T-cell (primary cell): ENCODE data around the gene THBS4. TPM values are rescaled to one million over a fixed set of nuclear protein-coding genes. Genes with fewer than 3 reads are reported as not detected.

Experiments used
- ATAC-seq, 4 experiments: fragments of 200-7000 bp in 3 of 4; fragments of 150-1000 bp in 1 of 4; cut with Tn5 transposase; replicated peaks in 1 of 4; 1 replicate in 3 of 4; 2 replicates in 1 of 4; pipeline ENCODE4 v1.10.0; 2021; ENCODE audit warnings: moderate library complexity in 3 of 4, mild to moderate bottlenecking in 2 of 4, moderate number of reproducible peaks in 1 of 4
- CTCF ChIA-PET, 2 donors: fragments of 300-600 bp; sonication (Branson Sonifier 250); formaldehyde crosslinking; loops; one replicate each; lab custom pipeline; 2022; ENCODE audit warnings: antibody characterized with exemption in 2 of 2; lab: Charles Lee
- POLR2A ChIA-PET, 2 donors: fragments of 300-600 bp; sonication (Branson Sonifier 250); formaldehyde crosslinking; loops; one replicate each; lab custom pipeline; 2022; ENCODE audit warnings: antibody characterized with exemption in 2 of 2; lab: Charles Lee
- DNase-seq, 35 experiments: peaks; one replicate each; pipeline versions ENCODE4 v3.0.0 to v3.0.0-alpha.2; 2013 to 2023
- H3K27ac ChIP-seq: one replicate; pipeline ENCODE4 v1.5.1; 2013; ENCODE audit warnings: low read length
- H3K27me3 ChIP-seq, 2 experiments: replicated peaks in 1 of 2; 1 replicate in 1 of 2; 2 replicates in 1 of 2; pipeline versions ENCODE4 v1.6.1 to v1.7.0; 2013; ENCODE audit warnings: low read length in 1 of 2, mixed read lengths in 1 of 2; ENCODE audit not compliant: control insufficient read depth in 2 of 2, insufficient read depth in 2 of 2; ENCODE audit errors: extremely low read depth in 1 of 2
- H3K36me3 ChIP-seq, 2 donors: 1 replicate in 1 of 2; 2 replicates in 1 of 2; pipeline versions ENCODE4 v1.6.1 to v1.7.0; 2013; ENCODE audit warnings: low read length in 1 of 2; ENCODE audit not compliant: control insufficient read depth in 2 of 2, insufficient read depth in 1 of 2; ENCODE audit errors: extremely low read depth in 1 of 2
- H3K4me1 ChIP-seq, 2 experiments: 1 replicate in 1 of 2; 2 replicates in 1 of 2; pipeline versions ENCODE4 v1.6.1 to v1.7.0; 2013; ENCODE audit warnings: low read length in 2 of 2, mixed read lengths in 1 of 2; ENCODE audit not compliant: insufficient read depth in 2 of 2, control insufficient read depth in 1 of 2; ENCODE audit errors: extremely low read depth in 1 of 2
- H3K4me3 ChIP-seq, 2 donors: 1 replicate in 1 of 2; 2 replicates in 1 of 2; pipeline versions ENCODE4 v1.5.1 to v1.7.0; 2013; ENCODE audit warnings: mild to moderate bottlenecking in 2 of 2, low read length in 1 of 2, moderate library complexity in 1 of 2; ENCODE audit not compliant: control insufficient read depth in 1 of 2; ENCODE audit errors: extremely low read depth in 1 of 2
- H3K9me3 ChIP-seq: 2 replicates; pipeline ENCODE4 v1.7.0; 2013
- H3K27ac Mint-ChIP-seq, 2 donors: one replicate each; pipeline ENCODE4 v1.8.0; 2020 to 2021; ENCODE audit warnings: mild to moderate bottlenecking in 2 of 2, mixed read lengths in 2 of 2
- H3K27me3 Mint-ChIP-seq, 2 donors: one replicate each; pipeline ENCODE4 v1.8.0; 2021 to 2022; ENCODE audit warnings: mixed read lengths in 2 of 2
- H3K36me3 Mint-ChIP-seq: one replicate; pipeline ENCODE4 v1.8.0; 2021; ENCODE audit warnings: mixed read lengths
- H3K4me1 Mint-ChIP-seq, 3 donors: one replicate each; pipeline ENCODE4 v1.8.0; 2020 to 2022; ENCODE audit warnings: mixed read lengths in 3 of 3, mild to moderate bottlenecking in 1 of 3
- H3K4me3 Mint-ChIP-seq, 3 donors: one replicate each; pipeline ENCODE4 v1.8.0; 2020 to 2022; ENCODE audit warnings: mild to moderate bottlenecking in 3 of 3, mixed read lengths in 3 of 3, moderate library complexity in 3 of 3
- H3K9me3 Mint-ChIP-seq, 3 donors: one replicate each; pipeline ENCODE4 v1.8.0; 2020 to 2022; ENCODE audit warnings: mixed read lengths in 3 of 3
- WGBS: methylation state at CpG from one replicate; pipeline ENCODE4 v1.1.5; 2013; ENCODE audit warnings: missing lambda C conversion rate; ENCODE audit not compliant: insufficient coverage; 5-methylcytosine and 5-hydroxymethylcytosine counted together
- total RNA-seq, 35 experiments: library from RNA in 6 of 35; stranded (reverse) in 6 of 35; fragments of 120-200 nt in 1 of 35; gene quantifications; one replicate each; pipeline versions ENCODE4 v1.2.1 to v1.2.4 and lab custom pipeline; 2013 to 2026

Gene THBS4
- total RNA-seq, 5 donors from 2014 or later (not counting 1 experiment from before 2014, with no cell fraction given): 0.15 to 1.1 (median 0.53) TPM

- WGBS: 90% methylated on average over 3 of the region's 10 CpGs
- H3K27ac ChIP-seq: no peak overlapping the region
- Mint-ChIP-seq H3K27me3 (no peaks in the 10 kb centered on the region), H3K36me3 (peaks cover 43% of the 10 kb centered on the region), H3K4me3 (no peak overlapping the region), H3K4me1 (no peaks in the 10 kb centered on the region), H3K27ac (no peak overlapping the region), H3K9me3 (no peaks in the 10 kb centered on the region)
- no peak overlapping the region for H3K4me3 ChIP-seq
- no peaks in the 10 kb centered on the region for H3K4me1 ChIP-seq
- H3K9me3 ChIP-seq: no peaks in the 10 kb centered on the region
- ChIA-PET POLR2A (no interaction called here), CTCF (no interaction called here)
- no peaks in the 10 kb centered on the region for H3K27me3 ChIP-seq
- DNase-seq (no peak), ATAC-seq (no peak)
- H3K36me3 ChIP-seq: peaks cover 6 to 20% of the 10 kb centered on the region in 2 donors
These were observed 41.2 kb downstream of the THBS4 start for GRCh38 chr5:80076131-80077050.

- no peaks in the 10 kb centered on the region for H3K9me3 ChIP-seq
- no peak for ATAC-seq
- H3K27ac ChIP-seq: no peak overlapping the region
- no peak overlapping the region for H3K4me3 ChIP-seq
- Mint-ChIP-seq H3K36me3 (peaks cover 42% of the 10 kb centered on the region), H3K27ac (no peak overlapping the region), H3K27me3 (no peaks in the 10 kb centered on the region), H3K9me3 (no peaks in the 10 kb centered on the region), H3K4me3 (no peak overlapping the region), H3K4me1 (peaks cover 0 to 3% (median 2%) of the 10 kb centered on the region in 3 donors)
- H3K27me3 ChIP-seq: no peaks in the 10 kb centered on the region
- no peaks in the 10 kb centered on the region for H3K4me1 ChIP-seq
- DNase-seq: no peak
- ChIA-PET POLR2A (no interaction called here), CTCF (interaction anchor here in 1 of 2 donors (0.9 kb wide), 1 partner anchor 230 kb away, joined by 5 read pairs; no protein-coding TSS in a partner anchor)
- peaks cover 6 to 20% of the 10 kb centered on the region in 2 donors for H3K36me3 ChIP-seq
- WGBS: 100% methylated on average over 1 of the region's 3 CpGs
These were observed 42.0 kb downstream of the THBS4 start for GRCh38 chr5:80077051-80077714.

GRCh38 chr5:80078921-80079320 lies 43.8 kb downstream of the THBS4 start:
- H3K36me3 Mint-ChIP-seq: peaks cover 37% of the 10 kb centered on the region
- ChIA-PET POLR2A (interaction anchor here in 1 of 2 donors (0.6 kb wide), 1 partner anchor 10 kb away, joined by 3 read pairs; no protein-coding TSS in a partner anchor), CTCF (interaction anchor here in 1 of 2 donors (0.6 to 0.7 kb wide), 2 partner anchors 10 to 525 kb away, joined by 3 to 5 read pairs; no protein-coding TSS in a partner anchor)
- no peaks in the 10 kb centered on the region for H3K9me3 Mint-ChIP-seq
- Histone ChIP-seq H3K27ac (no peak overlapping the region), H3K4me1 (peaks cover 4 to 8% of the 10 kb centered on the region in 2 experiments), H3K36me3 (peaks cover 6 to 13% of the 10 kb centered on the region in 2 donors), H3K27me3 (no peaks in the 10 kb centered on the region), H3K9me3 (no peaks in the 10 kb centered on the region), H3K4me3 (no peak overlapping the region)
- DNase-seq: no peak
- no peak overlapping the region for H3K4me3 Mint-ChIP-seq
- H3K4me1 Mint-ChIP-seq: peaks cover 7 to 12% (median 10%) of the 10 kb centered on the region in 3 donors
- WGBS: 60% methylated on average over 1 of the region's 4 CpGs
- ATAC-seq: no peak
- no peaks in the 10 kb centered on the region for H3K27me3 Mint-ChIP-seq
- H3K27ac Mint-ChIP-seq: no peak overlapping the region

- no peak overlapping the region for H3K27ac ChIP-seq
- H3K27me3 ChIP-seq: no peaks in the 10 kb centered on the region
- Mint-ChIP-seq H3K27me3 (no peaks in the 10 kb centered on the region), H3K9me3 (no peaks in the 10 kb centered on the region), H3K36me3 (peaks cover 32% of the 10 kb centered on the region), H3K4me3 (peak overlapping the region in 1 of 3 donors; percentile 82), H3K4me1 (peaks cover 7 to 12% (median 10%) of the 10 kb centered on the region in 3 donors), H3K27ac (no peak overlapping the region)
- no peak overlapping the region for H3K4me3 ChIP-seq
- WGBS: 95% methylated on average over 15 of the region's 15 CpGs
- CTCF ChIA-PET: no interaction called here
- peaks cover 4 to 8% of the 10 kb centered on the region in 2 experiments for H3K4me1 ChIP-seq
- POLR2A ChIA-PET: no interaction called here
- peaks cover 6 to 13% of the 10 kb centered on the region in 2 donors for H3K36me3 ChIP-seq
- H3K9me3 ChIP-seq: no peaks in the 10 kb centered on the region
- DNase-seq: no peak
- no peak for ATAC-seq
These were observed 47.1 kb downstream of the THBS4 start for GRCh38 chr5:80082281-80082680.

GRCh38 chr5:80082731-80083100 lies 47.6 kb downstream of the THBS4 start:
- peaks cover 28% of the 10 kb centered on the region for H3K36me3 Mint-ChIP-seq
- no peaks in the 10 kb centered on the region for H3K27me3 ChIP-seq
- ATAC-seq (peak; percentile 38 to 79 (median 45)), DNase-seq (peak in 29 of 35 experiments; percentile 17 to 70 (median 39))
- peaks cover 4 to 8% of the 10 kb centered on the region in 2 experiments for H3K4me1 ChIP-seq
- CTCF ChIA-PET: interaction anchor here (0.6 to 1.8 kb wide), 25 partner anchors 9 to 949 kb away, joined by 3 to 26 read pairs (median 5); no protein-coding TSS in a partner anchor
- no peaks in the 10 kb centered on the region for H3K9me3 ChIP-seq
- peak overlapping the region; percentile 45 for H3K27ac ChIP-seq
- no peaks in the 10 kb centered on the region for H3K9me3 Mint-ChIP-seq
- 14% methylated on average over 14 of the region's 16 CpGs for WGBS
- peak overlapping the region in 1 of 2 donors; percentile 25 for H3K4me3 ChIP-seq
- H3K36me3 ChIP-seq: peaks cover 6 to 13% of the 10 kb centered on the region in 2 donors
- H3K27ac Mint-ChIP-seq: no peak overlapping the region
- POLR2A ChIA-PET: no interaction called here
- H3K4me3 Mint-ChIP-seq: peak overlapping the region in 2 of 3 donors; percentile 62 to 82
- H3K27me3 Mint-ChIP-seq: no peaks in the 10 kb centered on the region
- H3K4me1 Mint-ChIP-seq: peaks cover 7 to 12% (median 10%) of the 10 kb centered on the region in 3 donors
